ENCODE measurements around the gene PDE1A. TPM values are rescaled to one million over a fixed set of nuclear protein-coding genes. Genes with fewer than 3 reads are reported as not detected.
A peak's percentile ranks its signal among the peaks of the same experiment; 100 is the strongest.

Gene PDE1A
- polyA plus RNA-seq, 6 donors from 2014 or later, result 0.50 to 0.58 TPM; not detected in 4

DNA sequence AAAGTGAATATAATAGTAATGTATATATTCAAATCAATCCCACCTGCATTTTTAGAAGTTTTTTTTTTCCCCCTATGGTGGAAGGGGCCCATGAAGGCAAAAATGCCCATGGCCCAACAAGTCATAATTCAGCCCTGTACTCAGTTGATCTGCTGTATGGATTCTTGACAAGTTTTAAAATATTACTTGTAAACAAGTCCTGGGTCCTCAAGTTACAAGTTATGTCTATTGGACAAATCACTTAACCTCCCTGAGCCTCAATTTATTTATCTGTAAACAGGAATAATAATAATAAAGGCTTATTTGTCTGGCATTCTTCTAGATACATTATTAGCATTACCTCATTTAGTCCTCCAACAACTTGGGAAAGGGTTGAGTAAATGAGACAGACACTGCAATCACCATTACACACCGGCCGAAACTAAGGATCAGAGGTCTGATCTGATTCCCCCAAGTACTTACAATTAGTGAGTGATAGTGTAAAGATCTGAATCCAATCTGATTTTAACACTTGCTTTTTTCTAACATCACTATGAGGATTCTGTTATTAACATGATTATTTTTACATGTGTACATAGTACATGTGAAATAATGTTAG is 66.1 kb downstream of the PDE1A start:
- Mint-ChIP-seq H3K4me3 (no peak overlapping the region), H3K9me3 (peaks cover 0 to 13% (median 5%) of the 10 kb centered on the region in 7 donors)
- ATAC-seq (ENCODE audit: low read depth in 2 of 2), result no peak

DNA sequence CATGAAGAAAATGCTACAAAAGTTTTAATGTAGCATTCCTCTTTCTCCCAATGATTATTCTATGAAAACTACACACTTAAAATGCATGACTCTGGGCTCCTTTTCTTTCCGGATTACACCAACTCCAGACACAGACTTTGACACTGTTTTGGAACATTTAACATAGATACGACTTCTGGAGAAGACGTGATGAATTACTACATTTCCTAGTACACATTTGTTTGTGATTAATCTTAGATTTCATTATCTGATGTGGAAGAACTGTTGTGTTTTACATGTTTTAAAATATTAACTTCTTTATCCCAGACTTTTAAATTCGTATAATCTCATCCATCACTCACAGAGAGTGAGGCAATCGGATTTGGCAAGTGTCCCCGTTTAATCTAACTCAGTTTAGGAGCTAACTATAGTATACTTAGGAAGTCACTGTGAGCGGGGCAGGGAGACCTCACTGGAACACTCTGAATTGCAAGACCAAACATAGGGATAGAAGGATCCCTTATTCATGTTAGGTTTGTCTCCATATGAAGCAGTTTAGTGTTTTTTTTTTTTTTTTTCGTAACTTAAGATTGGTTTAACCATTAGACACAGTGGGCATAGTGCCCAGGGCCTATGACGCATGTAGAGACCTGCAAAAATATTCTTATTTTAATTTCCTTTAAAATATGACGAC is 66.7 kb downstream of the PDE1A start:
- H3K27ac Mint-ChIP-seq, result no peak overlapping the region
- no peaks in the 10 kb centered on the region for H3K27me3 Mint-ChIP-seq
- H3K36me3 Mint-ChIP-seq, result no peaks in the 10 kb centered on the region
- DNase-seq (no peak), ATAC-seq (ENCODE audit: low read depth in 2 of 2) (no peak)
- no peaks in the 10 kb centered on the region for H3K4me1 Mint-ChIP-seq
- peaks cover 0 to 13% (median 5%) of the 10 kb centered on the region in 7 donors for H3K9me3 Mint-ChIP-seq
- H3K4me3 Mint-ChIP-seq, result no peak overlapping the region

More for the DNA sequence above, 66.1 kb downstream of the PDE1A start:
- no peak for DNase-seq
- Mint-ChIP-seq H3K27ac (no peak overlapping the region), H3K4me1 (no peaks in the 10 kb centered on the region), H3K27me3 (no peaks in the 10 kb centered on the region), H3K36me3 (no peaks in the 10 kb centered on the region)

DNA sequence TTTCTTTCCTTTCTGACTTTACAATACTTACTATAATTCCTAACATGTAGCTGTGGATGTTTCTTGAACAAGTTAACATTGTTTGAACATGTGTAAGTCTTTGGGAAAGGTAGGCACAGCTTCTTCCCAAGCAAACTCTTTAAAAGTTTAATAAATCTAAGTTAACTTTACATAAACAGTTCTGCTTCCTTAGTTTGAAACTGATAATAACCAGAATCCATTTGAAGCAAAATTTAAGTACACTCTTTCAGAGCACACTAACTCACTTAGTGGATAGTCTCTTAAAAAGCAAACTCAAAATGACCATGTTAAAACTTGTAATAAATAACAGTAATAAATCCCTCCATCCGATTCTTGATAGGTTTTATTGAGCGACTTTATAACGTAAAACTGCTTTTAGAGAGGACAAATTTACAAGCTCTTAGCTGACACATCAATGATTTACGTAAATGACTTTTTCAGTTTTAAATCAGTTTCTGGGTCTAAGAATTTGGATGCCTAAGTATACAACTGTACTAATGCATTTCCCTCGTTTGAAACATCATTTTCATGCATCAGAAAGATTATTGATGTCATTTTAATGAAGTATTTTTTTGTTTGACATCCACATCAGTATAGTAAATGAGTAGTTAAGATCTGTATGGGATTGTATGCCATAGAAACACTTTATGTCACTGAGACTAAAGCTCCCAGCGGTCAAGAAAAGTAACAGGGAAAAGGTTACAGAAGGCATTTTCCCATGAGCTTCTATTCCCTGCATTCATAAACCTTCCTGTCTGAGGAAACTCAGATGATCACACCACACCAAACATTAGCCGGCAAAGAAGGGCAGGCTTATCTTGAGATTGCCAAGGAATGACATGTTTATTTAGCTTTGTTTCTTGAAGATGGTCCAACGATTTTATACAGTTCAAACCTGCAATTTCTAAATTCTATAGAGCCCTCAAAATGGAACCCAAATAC is 67.5 kb downstream of the PDE1A start:
- no peak for ATAC-seq (ENCODE audit: low read depth in 2 of 2)

DNA sequence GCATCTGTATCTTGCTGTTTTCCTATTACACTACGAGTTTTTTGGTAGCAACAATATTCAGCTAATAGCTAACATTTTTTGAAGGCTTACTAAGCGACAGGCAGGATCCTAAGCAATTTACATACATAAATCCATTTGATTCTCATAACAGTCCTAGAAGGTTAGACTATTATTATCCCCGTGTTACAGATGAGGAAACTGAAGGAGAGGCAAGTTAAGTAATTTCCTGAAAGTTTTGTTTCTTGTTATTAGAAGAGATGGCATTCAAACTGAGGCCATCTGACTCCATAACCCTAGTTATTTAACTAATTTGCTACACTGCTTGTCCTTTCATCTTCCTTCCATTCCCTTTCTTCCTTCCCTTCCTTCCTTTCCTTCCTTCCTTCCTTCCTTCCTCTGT is 68.2 kb downstream of the PDE1A start:
- no peak for ATAC-seq (ENCODE audit: low read depth in 2 of 2)
- Mint-ChIP-seq H3K27ac (peak overlapping the region in 1 of 6 donors; percentile 12), H3K4me1 (no peaks in the 10 kb centered on the region), H3K36me3 (no peaks in the 10 kb centered on the region), H3K4me3 (no peak overlapping the region), H3K27me3 (no peaks in the 10 kb centered on the region), H3K9me3 (peaks cover 0 to 13% (median 5%) of the 10 kb centered on the region in 7 donors)
- DNase-seq, result no peak

More for the DNA sequence above, 67.5 kb downstream of the PDE1A start:
- H3K27ac Mint-ChIP-seq, result peak overlapping the region in 1 of 6 donors; percentile 12
- no peaks in the 10 kb centered on the region for H3K36me3 Mint-ChIP-seq
- H3K4me3 Mint-ChIP-seq, result no peak overlapping the region
- H3K27me3 Mint-ChIP-seq, result no peaks in the 10 kb centered on the region
- peaks cover 0 to 13% (median 5%) of the 10 kb centered on the region in 7 donors for H3K9me3 Mint-ChIP-seq
- no peaks in the 10 kb centered on the region for H3K4me1 Mint-ChIP-seq
- DNase-seq, result no peak

DNA sequence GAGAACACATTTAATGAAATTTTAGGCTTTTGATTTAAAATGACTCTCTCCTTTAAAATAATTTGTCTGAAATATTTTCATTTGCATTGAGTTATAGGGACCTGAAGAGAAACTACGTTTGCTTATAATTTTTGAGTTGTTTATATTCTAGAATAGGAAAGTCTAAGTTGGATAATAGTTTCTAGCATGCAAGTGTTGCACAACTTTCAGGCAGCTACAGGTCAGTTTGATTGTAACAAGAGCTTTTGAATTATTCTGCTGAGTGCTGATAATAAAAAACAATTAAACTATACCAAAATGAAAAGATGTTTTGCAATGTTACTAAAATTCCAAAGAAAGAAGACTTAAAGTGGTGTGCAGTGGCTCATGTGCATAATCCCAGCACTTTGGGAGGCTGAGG is 71.0 kb downstream of the PDE1A start:
- H3K4me3 Mint-ChIP-seq, result no peak overlapping the region
- no peaks in the 10 kb centered on the region for H3K27me3 Mint-ChIP-seq
- H3K9me3 Mint-ChIP-seq, result peaks cover 0 to 13% (median 2%) of the 10 kb centered on the region in 7 donors
- DNase-seq (no peak), ATAC-seq (ENCODE audit: low read depth in 2 of 2) (no peak)
- no peaks in the 10 kb centered on the region for H3K4me1 Mint-ChIP-seq
- no peak overlapping the region for H3K27ac Mint-ChIP-seq
- H3K36me3 Mint-ChIP-seq, result no peaks in the 10 kb centered on the region

DNA sequence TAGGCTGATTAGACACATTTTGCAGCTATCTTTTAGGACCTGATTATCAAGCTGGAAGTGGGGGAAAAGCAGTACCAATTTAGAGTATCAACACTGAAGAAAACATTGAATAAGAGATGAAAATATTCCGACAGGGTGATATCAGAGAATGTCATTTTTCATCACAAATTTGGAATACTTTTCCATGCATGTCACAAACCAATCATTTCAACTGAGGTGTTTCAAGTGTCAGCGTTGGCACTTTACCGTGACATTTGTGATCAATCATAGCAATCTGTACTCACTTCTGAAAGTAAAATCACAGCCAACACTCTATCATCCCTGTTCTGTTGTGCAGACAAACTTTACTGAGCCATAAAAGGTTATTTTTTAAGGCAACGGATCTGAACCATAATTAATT is 75.4 kb downstream of the PDE1A start:
- DNase-seq, result no peak
- H3K27ac Mint-ChIP-seq, result no peak overlapping the region
- H3K4me1 Mint-ChIP-seq, result no peaks in the 10 kb centered on the region
- no peak overlapping the region for H3K4me3 Mint-ChIP-seq
- H3K9me3 Mint-ChIP-seq, result peaks cover 0 to 2% (median 0%) of the 10 kb centered on the region in 7 donors
- ATAC-seq (ENCODE audit: low read depth in 2 of 2), result no peak
- H3K27me3 Mint-ChIP-seq, result no peaks in the 10 kb centered on the region
- H3K36me3 Mint-ChIP-seq, result no peaks in the 10 kb centered on the region

DNA sequence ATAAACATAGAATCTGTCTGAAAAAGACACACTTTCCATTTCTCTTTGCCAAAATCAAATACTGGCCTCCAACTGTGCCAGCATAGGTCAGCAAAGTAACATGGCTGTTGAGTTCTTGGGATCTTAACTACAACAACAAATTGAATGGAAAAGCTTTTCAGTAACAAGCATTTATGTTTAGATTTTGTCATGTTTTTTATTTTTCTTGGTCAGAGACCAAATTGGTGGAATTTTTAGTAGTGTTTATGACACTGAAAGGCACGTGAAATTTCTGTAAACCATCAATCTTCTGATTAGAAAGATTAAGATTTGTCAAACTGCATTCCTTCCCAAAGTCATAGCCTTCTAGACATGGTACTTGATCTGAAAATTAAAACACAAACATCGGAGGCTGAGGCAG is 77.6 kb downstream of the PDE1A start:
- H3K4me3 Mint-ChIP-seq, result no peak overlapping the region
- peaks cover 0 to 5% (median 0%) of the 10 kb centered on the region in 7 donors for H3K9me3 Mint-ChIP-seq
- H3K27me3 Mint-ChIP-seq, result peaks cover 0 to 3% (median 0%) of the 10 kb centered on the region in 3 donors
- H3K4me1 Mint-ChIP-seq, result no peaks in the 10 kb centered on the region
- H3K27ac Mint-ChIP-seq, result no peak overlapping the region
- ATAC-seq (ENCODE audit: low read depth in 2 of 2) (no peak), DNase-seq (no peak)
- H3K36me3 Mint-ChIP-seq, result no peaks in the 10 kb centered on the region

DNA sequence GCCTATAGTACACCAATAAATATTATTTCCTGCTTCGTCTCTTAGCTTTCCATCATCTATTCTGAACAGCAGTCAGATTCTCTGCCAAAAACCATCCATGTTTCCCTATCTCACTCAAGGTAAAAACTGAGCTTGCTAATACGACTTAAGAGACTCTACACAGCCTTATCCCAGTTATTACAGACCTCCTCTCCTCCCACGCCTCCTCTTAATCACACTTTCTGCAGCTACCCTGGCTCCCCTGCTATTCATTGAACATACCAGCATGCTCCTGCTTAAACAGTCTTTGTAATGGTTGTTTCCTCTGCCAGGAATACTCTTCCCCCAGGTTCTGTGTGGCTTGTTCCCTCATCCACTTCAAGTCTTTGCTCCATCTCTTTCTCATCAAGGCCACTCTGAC is 81.5 kb downstream of the PDE1A start:
- peaks cover 0 to 3% (median 0%) of the 10 kb centered on the region in 3 donors for H3K27me3 Mint-ChIP-seq
- peaks cover 0 to 5% (median 0%) of the 10 kb centered on the region in 7 donors for H3K9me3 Mint-ChIP-seq
- peak overlapping the region in 1 of 6 donors; percentile 31 for H3K27ac Mint-ChIP-seq
- ATAC-seq (ENCODE audit: low read depth in 2 of 2) (no peak), DNase-seq (no peak)
- no peaks in the 10 kb centered on the region for H3K4me1 Mint-ChIP-seq
- H3K4me3 Mint-ChIP-seq, result no peak overlapping the region
- H3K36me3 Mint-ChIP-seq, result no peaks in the 10 kb centered on the region

DNA sequence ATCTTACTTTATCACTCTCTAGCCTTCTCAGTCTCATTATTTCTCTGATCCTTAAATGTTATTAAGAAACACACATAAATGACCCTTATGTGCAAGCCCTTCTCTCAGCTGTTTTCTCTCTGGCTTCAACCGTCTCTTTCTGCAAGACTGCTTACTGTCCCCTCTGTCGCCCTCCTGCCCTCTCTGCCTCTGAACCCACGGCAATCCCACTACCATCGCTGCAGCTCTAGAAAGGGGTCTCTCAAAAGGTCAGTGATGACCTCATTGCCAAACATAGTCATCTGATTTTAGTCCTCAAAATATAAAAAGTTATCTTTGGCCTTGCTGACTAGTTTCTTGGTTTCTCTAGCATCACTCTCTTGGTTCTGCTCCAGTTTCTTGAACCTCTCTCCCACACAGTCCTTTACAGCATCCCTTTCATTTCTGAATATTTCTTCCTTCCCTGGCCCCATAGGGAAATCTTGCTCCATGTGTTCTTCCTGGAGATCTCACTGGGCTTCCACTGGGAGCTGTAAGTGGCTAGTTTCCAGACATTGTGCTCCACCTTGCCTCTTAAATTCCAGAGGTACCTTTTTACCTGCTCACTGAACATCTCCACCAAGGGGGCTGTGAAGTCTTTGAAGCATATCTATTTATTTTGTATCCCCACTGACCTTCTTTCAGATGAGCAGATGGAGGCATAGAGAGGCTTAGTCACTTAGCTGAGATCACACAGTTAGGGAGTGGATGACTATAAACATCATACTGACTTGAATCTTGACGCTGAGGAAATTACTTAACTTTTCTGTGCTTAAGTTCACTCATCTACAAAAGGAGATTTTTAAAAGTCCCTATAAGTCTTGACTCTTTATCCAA is 96.2 kb downstream of the PDE1A start:
- H3K4me3 Mint-ChIP-seq, result no peak overlapping the region
- H3K27me3 Mint-ChIP-seq, result no peaks in the 10 kb centered on the region
- H3K27ac Mint-ChIP-seq, result no peak overlapping the region

DNA sequence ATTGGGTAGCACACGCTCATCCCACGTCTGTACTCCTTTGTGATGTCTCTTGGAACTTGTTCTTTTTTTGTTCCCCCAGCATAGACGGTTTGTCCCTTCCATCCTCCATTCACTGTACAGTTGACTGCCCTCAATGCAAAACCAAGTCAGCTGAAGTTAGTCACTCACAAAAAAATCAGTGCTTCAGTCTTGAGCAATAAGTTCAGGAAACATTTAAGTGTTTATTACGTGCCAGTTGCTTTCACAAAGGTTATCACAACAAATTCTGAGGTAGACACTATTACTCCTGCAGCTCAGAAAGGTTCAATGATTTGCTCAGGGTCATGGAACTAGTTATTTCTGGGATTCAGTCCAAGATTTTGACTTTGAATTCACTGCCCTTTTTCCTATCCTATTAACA is 102.2 kb downstream of the PDE1A start:
- H3K27me3 Mint-ChIP-seq, result no peaks in the 10 kb centered on the region
- ATAC-seq (ENCODE audit: low read depth in 2 of 2), result no peak
- peaks cover 0 to 5% (median 2%) of the 10 kb centered on the region in 7 donors for H3K9me3 Mint-ChIP-seq
- H3K36me3 Mint-ChIP-seq, result no peaks in the 10 kb centered on the region
- DNase-seq, result no peak
- peak overlapping the region in 1 of 8 donors; percentile 9 for H3K4me3 Mint-ChIP-seq
- H3K4me1 Mint-ChIP-seq, result no peaks in the 10 kb centered on the region
- no peak overlapping the region for H3K27ac Mint-ChIP-seq

More for the DNA sequence above, 96.2 kb downstream of the PDE1A start:
- no peaks in the 10 kb centered on the region for H3K4me1 Mint-ChIP-seq
- DNase-seq (no peak), ATAC-seq (ENCODE audit: low read depth in 2 of 2) (no peak)
- peaks cover 0 to 8% of the 10 kb centered on the region in 2 donors for H3K36me3 Mint-ChIP-seq
- peaks cover 9 to 34% (median 15%) of the 10 kb centered on the region in 7 donors for H3K9me3 Mint-ChIP-seq

DNA sequence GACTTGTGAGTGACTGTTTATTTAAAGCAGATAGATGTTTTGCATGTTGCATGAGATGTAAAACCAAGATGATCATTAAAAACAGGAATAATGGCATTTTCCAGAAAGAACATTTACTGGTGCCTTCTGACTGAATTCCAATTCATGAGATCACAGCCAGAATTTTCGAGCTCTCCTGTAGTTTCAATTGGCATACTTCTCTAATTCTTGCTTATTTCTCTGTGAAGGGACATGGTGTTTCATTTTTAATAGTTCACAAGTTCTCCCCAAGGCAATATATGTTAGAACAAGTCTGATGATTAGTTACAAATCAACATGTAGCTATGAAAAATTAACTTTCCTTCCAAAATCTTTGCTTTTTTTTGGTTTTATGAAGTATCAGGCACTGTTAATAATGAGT is 105.7 kb downstream of the PDE1A start:
- Mint-ChIP-seq H3K9me3 (peaks cover 0 to 5% (median 2%) of the 10 kb centered on the region in 7 donors), H3K27ac (no peak overlapping the region), H3K36me3 (no peaks in the 10 kb centered on the region), H3K27me3 (no peaks in the 10 kb centered on the region), H3K4me1 (no peaks in the 10 kb centered on the region), H3K4me3 (no peak overlapping the region)
- DNase-seq (no peak), ATAC-seq (ENCODE audit: low read depth in 2 of 2) (no peak)

DNA sequence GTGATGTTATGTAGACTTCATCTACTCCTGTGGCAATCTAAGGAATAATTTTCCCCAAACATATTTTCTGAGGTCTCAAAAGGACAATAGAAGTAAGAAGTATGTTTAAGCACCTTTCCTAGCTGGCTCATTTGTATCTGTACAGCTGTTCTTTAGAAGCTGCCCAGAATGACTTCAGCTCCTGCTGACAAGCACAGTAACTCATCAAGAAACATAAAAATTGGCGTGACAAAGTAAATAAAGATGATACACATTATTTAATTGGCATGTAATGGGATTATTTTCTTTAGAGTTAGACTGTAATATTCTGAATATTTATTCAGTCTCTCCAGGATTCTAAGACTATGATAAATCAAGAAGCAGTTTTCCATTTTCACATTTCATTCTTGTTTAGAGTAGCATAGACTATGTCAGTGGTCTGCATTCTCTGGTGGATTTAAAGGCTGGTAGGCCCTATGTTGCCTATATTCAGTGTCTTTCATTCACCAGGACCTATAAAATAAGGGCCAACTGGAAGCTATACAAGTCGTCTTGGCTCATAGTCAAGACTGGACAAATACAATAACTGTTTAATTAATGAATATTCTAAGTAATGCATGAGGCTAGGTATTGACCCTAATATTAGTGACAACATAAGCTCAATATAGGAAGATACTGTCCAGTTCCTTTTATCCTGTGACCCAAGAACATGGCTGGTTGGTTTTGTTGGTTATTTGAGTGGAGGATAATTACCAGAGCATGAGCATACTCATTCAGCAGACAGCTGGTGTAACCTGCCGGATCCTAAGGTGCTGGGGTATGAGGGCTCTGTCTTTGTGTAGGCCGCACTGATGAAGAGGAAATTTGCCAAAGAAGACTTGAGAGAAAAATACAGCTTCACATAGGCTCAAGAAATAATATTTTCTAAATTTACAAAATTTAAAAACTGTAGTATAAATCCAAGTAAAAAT is 107.0 kb downstream of the PDE1A start:
- DNase-seq, result no peak
- ATAC-seq (ENCODE audit: low read depth in 2 of 2), result no peak
- no peaks in the 10 kb centered on the region for H3K36me3 Mint-ChIP-seq
- peaks cover 0 to 4% (median 2%) of the 10 kb centered on the region in 7 donors for H3K9me3 Mint-ChIP-seq
- no peak overlapping the region for H3K4me3 Mint-ChIP-seq
- no peaks in the 10 kb centered on the region for H3K4me1 Mint-ChIP-seq
- no peaks in the 10 kb centered on the region for H3K27me3 Mint-ChIP-seq
- H3K27ac Mint-ChIP-seq, result no peak overlapping the region

Measured in naive B cell (primary cell).